ENCODE measurements around the gene PCDHGA1.
"Not testable (repeated sequence)": the region's sequence is repeated elsewhere in the genome, so short reads cannot be mapped to it uniquely, and the experiment has no call there.

PCDHGA1 gene

GRCh38 chr5:141349917-141350619 is 19.8 kb downstream of the PCDHGA1 start, which contains the start of gene PCDHGB1:
PCDHGB1 (plus strand) TSS chr5:141350099; CDS start chr5:141350261, 162 bp downstream.
- peak; percentile 82 for DNase-seq

- DNase-seq = no peak
Measured at GRCh38 chr5:141351591-141351990, 21.3 kb downstream of the PCDHGA1 start.

- DNase-seq = peak; percentile 4
Measured at GRCh38 chr5:141354900-141355469, 24.7 kb downstream of the PCDHGA1 start, which contains the start of gene PCDHGA4. PCDHGA4 (plus strand) TSS chr5:141355021; CDS start chr5:141355108, 87 bp downstream.

- no peak for DNase-seq
Measured at GRCh38 chr5:141355641-141356040, 25.3 kb downstream of the PCDHGA1 start.

GRCh38 chr5:141356133-141356532 is 25.8 kb downstream of the PCDHGA1 start:
- DNase-seq = no peak

GRCh38 chr5:141356950-141357349 is 26.6 kb downstream of the PCDHGA1 start:
- DNase-seq = no peak

- peak; percentile 50 for DNase-seq
Measured at GRCh38 chr5:141359790-141360426, 29.6 kb downstream of the PCDHGA1 start, which contains the start of gene PCDHGB2. PCDHGB2 (plus strand) TSS chr5:141359994; CDS start chr5:141360136, 142 bp downstream.

GRCh38 chr5:141360685-141361084 is 30.4 kb downstream of the PCDHGA1 start:
- no peak for DNase-seq

- no peak for DNase-seq
Measured at GRCh38 chr5:141362719-141363118, 32.4 kb downstream of the PCDHGA1 start.

- DNase-seq = no peak
Measured at GRCh38 chr5:141363952-141364660, 33.8 kb downstream of the PCDHGA1 start, which contains the start of gene PCDHGA5. PCDHGA5 (plus strand) TSS chr5:141364162; CDS start chr5:141364331, 169 bp downstream.

- no peak for DNase-seq
Measured at GRCh38 chr5:141366016-141366896, 35.9 kb downstream of the PCDHGA1 start.

GRCh38 chr5:141369994-141370848 is 39.9 kb downstream of the PCDHGA1 start, which contains the start of gene PCDHGB3:
PCDHGB3 (plus strand) TSS chr5:141370242; CDS start chr5:141370395, 153 bp downstream.
- no peak for DNase-seq

- no peak for DNase-seq
Measured at GRCh38 chr5:141371572-141372475, 41.5 kb downstream of the PCDHGA1 start.

- DNase-seq = no peak
Measured at GRCh38 chr5:141373673-141374317, 43.5 kb downstream of the PCDHGA1 start, which contains the start of gene PCDHGA6. PCDHGA6 (plus strand) TSS chr5:141373891; CDS start chr5:141374084, 193 bp downstream.

- DNase-seq = no peak
Measured at GRCh38 chr5:141374627-141375026, 44.3 kb downstream of the PCDHGA1 start.

GRCh38 chr5:141375444-141376155 is 45.3 kb downstream of the PCDHGA1 start:
- not testable (repeated sequence) for DNase-seq

- no peak for DNase-seq
Measured at GRCh38 chr5:141382469-141383294, 52.4 kb downstream of the PCDHGA1 start, which contains the start of gene PCDHGA7. PCDHGA7 (plus strand) TSS chr5:141382742; CDS start chr5:141382900, 158 bp downstream.
